Fibroblast of lung (primary cell): ENCODE data around the gene ZBTB22.

Experiments
- EZH2 ChIP-seq: IDR thresholded peaks from 2 replicates; pipeline ENCODE4 v1.5.1; 2012; ENCODE audit warnings: low read length, control low read depth, mild to moderate bottlenecking; ENCODE audit errors: missing control alignments
- TF ChIP-seq, protein P1 (sequence below), 2 donors: IDR thresholded peaks in 1 of 2; conservative IDR thresholded peaks in 1 of 2; 1 replicate in 1 of 2; 2 replicates in 1 of 2; pipeline ENCODE4 v1.5.1; 2011 to 2012; ENCODE audit warnings: low read length in 2 of 2, control low read depth in 1 of 2, inconsistent platforms in 1 of 2, low read depth in 1 of 2, mild to moderate bottlenecking in 1 of 2

DNA sequence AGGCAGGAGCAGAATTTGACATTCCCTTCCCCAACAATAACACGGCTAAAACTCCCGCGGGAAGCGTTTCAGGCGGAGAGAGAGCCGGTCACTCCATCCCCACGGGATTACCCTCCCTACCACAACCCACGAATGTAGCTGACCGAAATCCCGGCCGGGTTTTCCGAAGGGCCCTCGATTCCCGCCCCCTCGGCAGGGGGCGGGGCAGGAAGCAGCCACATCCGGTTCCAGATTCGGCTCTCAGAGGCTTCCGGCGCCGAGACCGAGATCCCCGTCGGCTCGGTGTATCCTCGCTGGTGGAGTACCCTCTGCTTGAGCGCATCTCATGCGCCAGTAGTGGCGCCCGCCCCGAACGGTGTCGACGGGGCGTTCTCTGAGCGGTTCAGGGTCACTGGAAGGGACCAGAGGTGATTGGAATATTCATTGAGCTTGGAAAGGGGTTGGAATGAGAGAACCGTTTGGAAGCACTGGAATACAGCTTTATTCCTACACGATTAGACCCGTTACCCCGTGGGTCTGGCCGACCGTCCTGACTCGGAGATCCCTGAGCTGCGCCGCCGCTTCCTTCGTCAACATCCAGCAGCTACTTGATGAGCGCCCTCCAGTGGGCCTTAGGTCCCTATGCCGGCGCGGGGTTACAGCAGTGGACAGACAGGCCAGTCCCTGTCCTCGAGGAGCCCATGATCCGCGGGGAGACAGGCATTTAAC is 18.2 kb downstream of the ZBTB22 start:
- TF ChIP-seq EZH2, result no peak
- TF ChIP-seq, protein P1, sequence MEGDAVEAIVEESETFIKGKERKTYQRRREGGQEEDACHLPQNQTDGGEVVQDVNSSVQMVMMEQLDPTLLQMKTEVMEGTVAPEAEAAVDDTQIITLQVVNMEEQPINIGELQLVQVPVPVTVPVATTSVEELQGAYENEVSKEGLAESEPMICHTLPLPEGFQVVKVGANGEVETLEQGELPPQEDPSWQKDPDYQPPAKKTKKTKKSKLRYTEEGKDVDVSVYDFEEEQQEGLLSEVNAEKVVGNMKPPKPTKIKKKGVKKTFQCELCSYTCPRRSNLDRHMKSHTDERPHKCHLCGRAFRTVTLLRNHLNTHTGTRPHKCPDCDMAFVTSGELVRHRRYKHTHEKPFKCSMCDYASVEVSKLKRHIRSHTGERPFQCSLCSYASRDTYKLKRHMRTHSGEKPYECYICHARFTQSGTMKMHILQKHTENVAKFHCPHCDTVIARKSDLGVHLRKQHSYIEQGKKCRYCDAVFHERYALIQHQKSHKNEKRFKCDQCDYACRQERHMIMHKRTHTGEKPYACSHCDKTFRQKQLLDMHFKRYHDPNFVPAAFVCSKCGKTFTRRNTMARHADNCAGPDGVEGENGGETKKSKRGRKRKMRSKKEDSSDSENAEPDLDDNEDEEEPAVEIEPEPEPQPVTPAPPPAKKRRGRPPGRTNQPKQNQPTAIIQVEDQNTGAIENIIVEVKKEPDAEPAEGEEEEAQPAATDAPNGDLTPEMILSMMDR (conservative IDR thresholded peaks at IDR 0.05 in 1 of 2, IDR thresholded peaks at IDR 0.05 in 1 of 2; ENCODE audit: low read depth in 1 of 2, low read length in 2 of 2), result peak; percentile 61 to 81
